ENCODE measurements around the gene HTRA3. TPM values are rescaled to one million over a fixed set of nuclear protein-coding genes. Genes with fewer than 3 reads are reported as not detected.
"Not testable (repeated sequence)": the region's sequence is repeated elsewhere in the genome, so short reads cannot be mapped to it uniquely, and the experiment has no call there.

HTRA3 gene
- total RNA-seq, 5 donors from 2014 or later (not counting 1 experiment from before 2014, with no cell fraction given) = 0.13 to 0.26 TPM; not detected in 3

DNA sequence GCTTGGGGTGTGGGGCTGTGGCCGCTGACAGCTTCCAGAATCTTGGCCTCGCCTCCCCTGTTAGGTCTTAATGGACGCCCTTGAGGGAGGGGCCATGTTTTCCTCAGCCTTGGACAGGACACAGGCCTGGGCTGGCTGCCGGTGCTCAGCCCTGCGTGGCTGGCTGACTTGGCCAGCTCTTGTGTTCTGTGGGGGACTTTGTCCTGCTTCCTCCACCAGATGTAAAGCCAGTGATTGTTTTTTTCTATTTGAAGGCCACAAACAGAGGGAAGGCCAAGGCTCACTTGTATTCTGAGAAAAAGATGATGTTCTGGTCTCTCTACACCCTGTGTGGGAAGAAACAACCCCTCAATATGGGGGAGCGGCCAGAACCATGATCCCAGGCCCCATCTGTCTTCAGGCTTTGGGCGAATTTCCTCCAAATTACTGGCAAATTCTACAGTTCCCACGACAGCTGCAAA, 71.3 kb downstream of the HTRA3 start:
- H3K4me3 ChIP-seq (ENCODE audit: control insufficient read depth in 1 of 2, extremely low read depth in 1 of 2, low read length in 1 of 2) = no peak overlapping the region
- no peak overlapping the region for H3K4me3 Mint-ChIP-seq
- DNase-seq = peak in 1 of 35 experiments; percentile 8
- H3K36me3 Mint-ChIP-seq = no peaks in the 10 kb centered on the region
- H3K36me3 ChIP-seq (ENCODE audit: control insufficient read depth in 2 of 2, extremely low read depth in 1 of 2, insufficient read depth in 1 of 2, low read length in 1 of 2) = no peaks in the 10 kb centered on the region
- no peaks in the 10 kb centered on the region for H3K4me1 ChIP-seq (ENCODE audit: control insufficient read depth in 1 of 2, extremely low read depth in 1 of 2, insufficient read depth in 2 of 2, low read length in 2 of 2)
- peaks cover 7 to 8% of the 10 kb centered on the region in 2 donors for H3K27me3 Mint-ChIP-seq
- no peaks in the 10 kb centered on the region for H3K9me3 ChIP-seq
- no peak overlapping the region for H3K27ac Mint-ChIP-seq
- ChIA-PET POLR2A (no interaction called here), CTCF (no interaction called here)
- H3K4me1 Mint-ChIP-seq = no peaks in the 10 kb centered on the region
- peaks cover 0 to 17% of the 10 kb centered on the region in 2 experiments for H3K27me3 ChIP-seq (replicated peaks in 1 of 2; ENCODE audit: control insufficient read depth in 2 of 2, extremely low read depth in 1 of 2, insufficient read depth in 2 of 2, low read length in 1 of 2)
- peaks cover 9 to 16% (median 10%) of the 10 kb centered on the region in 3 donors for H3K9me3 Mint-ChIP-seq
- no peak overlapping the region for H3K27ac ChIP-seq (ENCODE audit: low read length)
- 67% methylated on average over 3 of the region's 8 CpGs for whole genome bisulfite sequencing (ENCODE audit: insufficient coverage)
- ATAC-seq (replicated peaks in 1 of 4) = no peak

DNA sequence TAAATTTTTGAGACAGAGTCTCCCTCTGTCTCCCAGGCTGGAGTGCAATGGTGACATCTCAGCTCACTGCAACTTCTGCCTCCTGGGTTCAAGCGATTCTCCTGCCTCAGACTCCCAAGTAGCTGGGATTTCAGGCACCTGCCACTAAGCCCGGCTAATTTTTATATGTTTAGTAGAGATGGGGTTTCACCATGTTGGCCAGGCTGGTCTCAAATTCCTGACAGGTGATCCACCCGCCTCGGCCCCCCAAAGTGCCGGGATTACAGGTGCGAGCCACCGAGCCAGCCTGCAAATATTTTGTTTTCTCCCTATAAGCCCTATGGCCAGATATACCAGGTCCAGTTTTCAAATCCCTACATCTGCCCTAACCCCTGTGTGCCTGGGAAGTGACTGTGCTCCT, 71.7 kb downstream of the HTRA3 start:
- WGBS (ENCODE audit: insufficient coverage) = no CpG with 5 or more reads among the region's 7 CpGs
- H3K36me3 Mint-ChIP-seq; H3K36me3 ChIP-seq (ENCODE audit: control insufficient read depth in 2 of 2, extremely low read depth in 1 of 2, insufficient read depth in 1 of 2, low read length in 1 of 2); CTCF ChIA-PET; ATAC-seq (replicated peaks in 1 of 4); H3K4me1 ChIP-seq (ENCODE audit: control insufficient read depth in 1 of 2, extremely low read depth in 1 of 2, insufficient read depth in 2 of 2, low read length in 2 of 2); H3K9me3 ChIP-seq; DNase-seq; H3K27ac ChIP-seq (ENCODE audit: low read length); H3K4me1 Mint-ChIP-seq; H3K27ac Mint-ChIP-seq; H3K4me3 Mint-ChIP-seq; H3K27me3 Mint-ChIP-seq; POLR2A ChIA-PET; H3K4me3 ChIP-seq (ENCODE audit: control insufficient read depth in 1 of 2, extremely low read depth in 1 of 2, low read length in 1 of 2): not testable (repeated sequence)
- H3K9me3 Mint-ChIP-seq = peaks cover 7 to 12% (median 9%) of the 10 kb centered on the region in 3 donors
- H3K27me3 ChIP-seq (replicated peaks in 1 of 2; ENCODE audit: control insufficient read depth in 2 of 2, extremely low read depth in 1 of 2, insufficient read depth in 2 of 2, low read length in 1 of 2) = peaks cover 0 to 17% of the 10 kb centered on the region in 2 experiments

DNA sequence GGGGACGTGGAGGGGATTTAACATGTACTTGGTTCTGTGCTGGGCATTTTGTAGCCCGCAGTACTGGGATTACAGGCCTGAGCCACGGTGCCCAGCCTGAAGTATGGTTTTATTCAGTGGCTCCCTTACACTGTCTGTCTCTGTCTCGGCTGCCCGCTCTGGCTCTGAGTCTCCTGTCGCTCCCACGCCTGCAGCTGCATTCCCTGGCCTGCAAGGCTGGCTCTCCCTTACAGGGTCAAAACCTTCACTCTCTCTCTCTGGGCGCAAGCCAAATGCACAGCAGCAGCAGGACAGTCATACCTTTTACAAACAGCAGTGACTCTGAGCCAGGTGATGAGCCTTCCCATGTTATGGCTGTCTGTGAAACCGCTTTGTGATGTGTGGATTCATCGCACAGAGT, 72.1 kb downstream of the HTRA3 start:
- H3K4me3 Mint-ChIP-seq = no peak overlapping the region
- 86% methylated on average over 9 of the region's 10 CpGs for WGBS (ENCODE audit: insufficient coverage)
- DNase-seq (peak in 1 of 35 experiments; percentile 16), ATAC-seq (replicated peaks in 1 of 4) (no peak)
- ChIA-PET POLR2A (no interaction called here), CTCF (no interaction called here)
- no peaks in the 10 kb centered on the region for H3K4me1 Mint-ChIP-seq
- Histone ChIP-seq H3K27ac (ENCODE audit: low read length) (no peak overlapping the region), H3K4me3 (ENCODE audit: control insufficient read depth in 1 of 2, extremely low read depth in 1 of 2, low read length in 1 of 2) (no peak overlapping the region), H3K27me3 (replicated peaks in 1 of 2; ENCODE audit: control insufficient read depth in 2 of 2, extremely low read depth in 1 of 2, insufficient read depth in 2 of 2, low read length in 1 of 2) (peaks cover 0 to 17% of the 10 kb centered on the region in 2 experiments), H3K9me3 (no peaks in the 10 kb centered on the region), H3K36me3 (ENCODE audit: control insufficient read depth in 2 of 2, extremely low read depth in 1 of 2, insufficient read depth in 1 of 2, low read length in 1 of 2) (no peaks in the 10 kb centered on the region), H3K4me1 (ENCODE audit: control insufficient read depth in 1 of 2, extremely low read depth in 1 of 2, insufficient read depth in 2 of 2, low read length in 2 of 2) (no peaks in the 10 kb centered on the region)
- H3K27ac Mint-ChIP-seq = no peak overlapping the region
- peaks cover 2 to 8% (median 7%) of the 10 kb centered on the region in 3 donors for H3K9me3 Mint-ChIP-seq
- H3K36me3 Mint-ChIP-seq = no peaks in the 10 kb centered on the region
- peaks cover 7 to 8% of the 10 kb centered on the region in 2 donors for H3K27me3 Mint-ChIP-seq

GRCh38 chr4:8342651-8343261, 73.2 kb downstream of the HTRA3 start:
- peak in 1 of 35 experiments; percentile 21 for DNase-seq
- Mint-ChIP-seq H3K9me3 (peaks cover 0 to 6% (median 5%) of the 10 kb centered on the region in 3 donors), H3K4me3 (no peak overlapping the region), H3K36me3 (no peaks in the 10 kb centered on the region), H3K27me3 (peaks cover 7 to 8% of the 10 kb centered on the region in 2 donors), H3K4me1 (no peaks in the 10 kb centered on the region), H3K27ac (no peak overlapping the region)
- Histone ChIP-seq H3K27ac (ENCODE audit: low read length) (no peak overlapping the region), H3K4me3 (ENCODE audit: control insufficient read depth in 1 of 2, extremely low read depth in 1 of 2, low read length in 1 of 2) (no peak overlapping the region), H3K9me3 (no peaks in the 10 kb centered on the region), H3K27me3 (replicated peaks in 1 of 2; ENCODE audit: control insufficient read depth in 2 of 2, extremely low read depth in 1 of 2, insufficient read depth in 2 of 2, low read length in 1 of 2) (peaks cover 0 to 20% of the 10 kb centered on the region in 2 experiments), H3K4me1 (ENCODE audit: control insufficient read depth in 1 of 2, extremely low read depth in 1 of 2, insufficient read depth in 2 of 2, low read length in 2 of 2) (no peaks in the 10 kb centered on the region), H3K36me3 (ENCODE audit: control insufficient read depth in 2 of 2, extremely low read depth in 1 of 2, insufficient read depth in 1 of 2, low read length in 1 of 2) (no peaks in the 10 kb centered on the region)
- 85% methylated on average over 16 of the region's 16 CpGs for WGBS (ENCODE audit: insufficient coverage)
- CTCF ChIA-PET = interaction anchor here in 1 of 2 donors (0.6 kb wide), 1 partner anchor 47 kb away, joined by 4 read pairs; no protein-coding TSS in a partner anchor
- ATAC-seq (replicated peaks in 1 of 4) = no peak
- POLR2A ChIA-PET = no interaction called here

GRCh38 chr4:8343262-8343966, 73.9 kb downstream of the HTRA3 start:
- Histone ChIP-seq H3K27me3 (replicated peaks in 1 of 2; ENCODE audit: control insufficient read depth in 2 of 2, extremely low read depth in 1 of 2, insufficient read depth in 2 of 2, low read length in 1 of 2) (peaks cover 0 to 22% of the 10 kb centered on the region in 2 experiments), H3K27ac (ENCODE audit: low read length) (no peak overlapping the region), H3K36me3 (ENCODE audit: control insufficient read depth in 2 of 2, extremely low read depth in 1 of 2, insufficient read depth in 1 of 2, low read length in 1 of 2) (no peaks in the 10 kb centered on the region), H3K4me1 (ENCODE audit: control insufficient read depth in 1 of 2, extremely low read depth in 1 of 2, insufficient read depth in 2 of 2, low read length in 2 of 2) (no peaks in the 10 kb centered on the region), H3K4me3 (ENCODE audit: control insufficient read depth in 1 of 2, extremely low read depth in 1 of 2, low read length in 1 of 2) (no peak overlapping the region), H3K9me3 (no peaks in the 10 kb centered on the region)
- Mint-ChIP-seq H3K9me3 (peaks cover 0 to 2% (median 1%) of the 10 kb centered on the region in 3 donors), H3K36me3 (no peaks in the 10 kb centered on the region), H3K27me3 (peaks cover 7 to 8% of the 10 kb centered on the region in 2 donors), H3K4me1 (no peaks in the 10 kb centered on the region), H3K27ac (no peak overlapping the region), H3K4me3 (no peak overlapping the region)
- DNase-seq (peak in 1 of 35 experiments; percentile 10), ATAC-seq (replicated peaks in 1 of 4) (no peak)
- 87% methylated on average over 28 of the region's 28 CpGs for WGBS (ENCODE audit: insufficient coverage)
- POLR2A ChIA-PET = no interaction called here
- CTCF ChIA-PET = interaction anchor here in 1 of 2 donors (0.6 kb wide), 1 partner anchor 316 kb away, joined by 3 read pairs; no protein-coding TSS in a partner anchor

DNA sequence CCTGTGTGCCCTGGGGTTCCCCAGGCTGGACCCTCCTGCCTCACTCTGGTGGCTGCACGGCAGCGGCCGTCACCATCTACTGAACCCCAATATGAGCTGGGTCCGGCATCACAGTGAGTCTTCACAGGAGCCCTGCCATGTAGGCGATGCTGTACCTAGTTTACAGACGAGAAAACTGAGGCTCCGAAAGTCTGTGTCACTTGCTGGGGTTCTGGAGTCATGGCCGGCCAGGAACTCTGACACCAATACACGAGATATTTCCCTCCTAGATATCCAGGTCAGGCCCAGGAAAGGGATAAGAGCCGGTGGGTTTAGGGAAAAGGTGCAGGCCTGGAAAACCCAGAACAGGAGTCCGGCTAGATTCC, 74.4 kb downstream of the HTRA3 start:
- Histone ChIP-seq H3K36me3 (ENCODE audit: control insufficient read depth in 2 of 2, extremely low read depth in 1 of 2, insufficient read depth in 1 of 2, low read length in 1 of 2) (no peaks in the 10 kb centered on the region), H3K9me3 (no peaks in the 10 kb centered on the region), H3K4me1 (ENCODE audit: control insufficient read depth in 1 of 2, extremely low read depth in 1 of 2, insufficient read depth in 2 of 2, low read length in 2 of 2) (no peaks in the 10 kb centered on the region), H3K27ac (ENCODE audit: low read length) (no peak overlapping the region), H3K4me3 (ENCODE audit: control insufficient read depth in 1 of 2, extremely low read depth in 1 of 2, low read length in 1 of 2) (no peak overlapping the region), H3K27me3 (replicated peaks in 1 of 2; ENCODE audit: control insufficient read depth in 2 of 2, extremely low read depth in 1 of 2, insufficient read depth in 2 of 2, low read length in 1 of 2) (peaks cover 0 to 22% of the 10 kb centered on the region in 2 experiments)
- ATAC-seq (replicated peaks in 1 of 4) (no peak), DNase-seq (peak in 1 of 35 experiments; percentile 11)
- no peak overlapping the region for H3K4me3 Mint-ChIP-seq
- no peak overlapping the region for H3K27ac Mint-ChIP-seq
- peaks cover 7 to 8% of the 10 kb centered on the region in 2 donors for H3K27me3 Mint-ChIP-seq
- no peaks in the 10 kb centered on the region for H3K36me3 Mint-ChIP-seq
- ChIA-PET POLR2A (no interaction called here), CTCF (no interaction called here)
- no peaks in the 10 kb centered on the region for H3K4me1 Mint-ChIP-seq
- no peaks in the 10 kb centered on the region for H3K9me3 Mint-ChIP-seq
- 94% methylated on average over 8 of the region's 11 CpGs for WGBS (ENCODE audit: insufficient coverage)

Data from T-cell (primary cell).